ENCODE measurements around the gene RXRG.
"Not testable (repeated sequence)": the region's sequence is repeated elsewhere in the genome, so short reads cannot be mapped to it uniquely, and the experiment has no call there.

Gene RXRG

GRCh38 chr1:165444897-165445370, at the start of gene RXRG:
RXRG (minus strand) TSS chr1:165445126; CDS start chr1:165444893, 233 bp downstream.
- peak; percentile 18 for DNase-seq (ENCODE audit: low spot score)

- DNase-seq (ENCODE audit: low spot score): no peak
These were observed 48.0 kb upstream of the RXRG start for GRCh38 chr1:165492845-165493373.

GRCh38 chr1:165490175-165490574, 45.2 kb upstream of the RXRG start:
- no peak for DNase-seq (ENCODE audit: low spot score)

GRCh38 chr1:165487921-165488320, 43.0 kb upstream of the RXRG start:
- no peak for DNase-seq (ENCODE audit: low spot score)

- DNase-seq (ENCODE audit: low spot score): no peak
These were observed 41.7 kb upstream of the RXRG start for GRCh38 chr1:165486663-165487062.

- no peak for DNase-seq (ENCODE audit: low spot score)
These were observed 40.8 kb upstream of the RXRG start for GRCh38 chr1:165485716-165486115.

- no peak for DNase-seq (ENCODE audit: low spot score)
These were observed 39.6 kb upstream of the RXRG start for GRCh38 chr1:165484532-165484931.

GRCh38 chr1:165483412-165483811, 38.5 kb upstream of the RXRG start:
- DNase-seq (ENCODE audit: low spot score): no peak

GRCh38 chr1:165481820-165482532, 37.0 kb upstream of the RXRG start:
- DNase-seq (ENCODE audit: low spot score): peak; percentile 85

- no peak for DNase-seq (ENCODE audit: low spot score)
These were observed 31.9 kb upstream of the RXRG start for GRCh38 chr1:165476776-165477175.

GRCh38 chr1:165474196-165474595, 29.3 kb upstream of the RXRG start:
- DNase-seq (ENCODE audit: low spot score): no peak

GRCh38 chr1:165473081-165473480, 28.2 kb upstream of the RXRG start:
- DNase-seq (ENCODE audit: low spot score): no peak

- no peak for DNase-seq (ENCODE audit: low spot score)
These were observed 23.9 kb upstream of the RXRG start for GRCh38 chr1:165468726-165469249.

- no peak for DNase-seq (ENCODE audit: low spot score)
These were observed 23.3 kb upstream of the RXRG start for GRCh38 chr1:165468253-165468652.

GRCh38 chr1:165467706-165468105, 22.8 kb upstream of the RXRG start:
- no peak for DNase-seq (ENCODE audit: low spot score)

- no peak for DNase-seq (ENCODE audit: low spot score)
These were observed 19.1 kb upstream of the RXRG start for GRCh38 chr1:165463978-165464377.

- DNase-seq (ENCODE audit: low spot score): not testable (repeated sequence)
These were observed 14.8 kb upstream of the RXRG start for GRCh38 chr1:165459683-165460082.

GRCh38 chr1:165456861-165457260, 11.9 kb upstream of the RXRG start:
- no peak for DNase-seq (ENCODE audit: low spot score)

GRCh38 chr1:165456114-165456513, 11.2 kb upstream of the RXRG start:
- DNase-seq (ENCODE audit: low spot score): no peak

- DNase-seq (ENCODE audit: low spot score): no peak
These were observed 10.2 kb upstream of the RXRG start for GRCh38 chr1:165455111-165455510.

- no peak for DNase-seq (ENCODE audit: low spot score)
These were observed 9.2 kb upstream of the RXRG start for GRCh38 chr1:165454091-165454610.

- DNase-seq (ENCODE audit: low spot score): no peak
These were observed 7.6 kb upstream of the RXRG start for GRCh38 chr1:165452336-165453130.

- DNase-seq (ENCODE audit: low spot score): no peak
These were observed 6.8 kb upstream of the RXRG start for GRCh38 chr1:165451691-165452090.

Measured in AG08396 (cell line).